Naive thymus-derived CD4-positive, alpha-beta T cell (primary cell): ENCODE data around the gene NR1I2. TPM values are rescaled to one million over a fixed set of nuclear protein-coding genes. Genes with fewer than 3 reads are reported as not detected.

Experiments used
- ATAC-seq: fragments of 150-1000 bp; cut with Tn5 transposase; 2 replicates; pipeline ENCODE4 v1.10.0; 2021; ENCODE audit warnings: mild to moderate bottlenecking, moderate library complexity
- CTCF ChIA-PET: fragments of 350-600 bp; sonication (Branson Sonifier 250); formaldehyde crosslinking; loops from one replicate; lab custom pipeline; 2021; ENCODE audit warnings: antibody characterized with exemption; lab: Charles Lee
- POLR2A ChIA-PET: fragments of 350-600 bp; sonication (Branson Sonifier 250); formaldehyde crosslinking; loops from one replicate; lab custom pipeline; 2021; ENCODE audit warnings: antibody characterized with exemption, inconsistent platforms; lab: Charles Lee
- DNase-seq, 9 donors: peaks; one replicate each; pipeline versions ENCODE4 v3.0.0 to v3.0.0-alpha.2; 2020 to 2022; ENCODE audit warnings: mixed read lengths in 1 of 9
- H3K27ac ChIP-seq: one replicate; pipeline ENCODE4 v1.7.0; 2013; ENCODE audit warnings: mild to moderate bottlenecking, low read depth, low read length, moderate library complexity
- H3K27me3 ChIP-seq, 2 donors: one replicate each; pipeline ENCODE4 v1.7.0; 2013; ENCODE audit warnings: low read length in 2 of 2, mild to moderate bottlenecking in 2 of 2, moderate library complexity in 2 of 2; ENCODE audit not compliant: control insufficient read depth in 2 of 2, insufficient read depth in 2 of 2
- H3K36me3 ChIP-seq, 3 experiments: 1 replicate in 2 of 3; 2 replicates in 1 of 3; pipeline ENCODE4 v1.7.0; 2013; ENCODE audit warnings: low read length in 3 of 3, mild to moderate bottlenecking in 3 of 3, moderate library complexity in 1 of 3; ENCODE audit not compliant: insufficient read depth in 3 of 3, control insufficient read depth in 2 of 3
- H3K4me1 ChIP-seq, 2 donors: one replicate each; pipeline ENCODE4 v1.7.0; 2013; ENCODE audit warnings: low read length in 2 of 2, mild to moderate bottlenecking in 2 of 2, moderate library complexity in 1 of 2; ENCODE audit not compliant: control insufficient read depth in 2 of 2, insufficient read depth in 2 of 2
- H3K4me3 ChIP-seq: 2 replicates; pipeline ENCODE4 v1.7.0; 2013; ENCODE audit warnings: mild to moderate bottlenecking, low read length
- H3K9me3 ChIP-seq, 3 experiments: 1 replicate in 2 of 3; 2 replicates in 1 of 3; pipeline ENCODE4 v1.7.0; 2013; ENCODE audit warnings: low read length in 3 of 3; ENCODE audit not compliant: control insufficient read depth in 2 of 3
- H3K27ac Mint-ChIP-seq, 9 donors: one replicate each; pipeline ENCODE4 v1.8.0; 2020 to 2022; ENCODE audit warnings: mixed read lengths in 9 of 9, mild to moderate bottlenecking in 8 of 9, moderate library complexity in 5 of 9, inconsistent platforms in 2 of 9
- H3K27me3 Mint-ChIP-seq, 5 donors: one replicate each; pipeline ENCODE4 v1.8.0; 2021 to 2022; ENCODE audit warnings: mixed read lengths in 5 of 5, mild to moderate bottlenecking in 1 of 5
- H3K36me3 Mint-ChIP-seq, 5 donors: one replicate each; pipeline ENCODE4 v1.8.0; 2020 to 2022; ENCODE audit warnings: mixed read lengths in 5 of 5, mild to moderate bottlenecking in 3 of 5, inconsistent platforms in 1 of 5
- H3K4me1 Mint-ChIP-seq, 7 donors: one replicate each; pipeline ENCODE4 v1.8.0; 2020 to 2022; ENCODE audit warnings: mixed read lengths in 7 of 7, mild to moderate bottlenecking in 3 of 7, inconsistent platforms in 1 of 7
- H3K4me3 Mint-ChIP-seq, 10 donors: one replicate each; pipeline ENCODE4 v1.8.0; 2020 to 2022; ENCODE audit warnings: mild to moderate bottlenecking in 10 of 10, mixed read lengths in 10 of 10, moderate library complexity in 6 of 10, inconsistent platforms in 2 of 10
- H3K9me3 Mint-ChIP-seq, 11 donors: one replicate each; pipeline ENCODE4 v1.8.0; 2020 to 2022; ENCODE audit warnings: mixed read lengths in 11 of 11, mild to moderate bottlenecking in 4 of 11, inconsistent platforms in 1 of 11, moderate library complexity in 1 of 11
- intact Hi-C, 2 donors: fragments of 100-400 bp; cut with micrococcal nuclease; formaldehyde crosslinking; loops; one replicate each; pipeline ENCODE4 v1.15.1; 2023
- polyA plus RNA-seq, 2 donors: library from polyadenylated mRNA; unstranded; fragments of 300-500 nt; fragmentation: Illumina TruSeq; gene quantifications; one replicate each; pipeline ENCODE4 v1.2.3, GENCODE V29; 2021
- total RNA-seq, 6 experiments: library from RNA in 5 of 6; stranded (reverse) in 5 of 6; gene quantifications; 1 replicate in 5 of 6; 2 replicates in 1 of 6; pipeline ENCODE4 v1.2.3 and lab custom pipeline; 2021 to 2026

NR1I2 gene
- total and polyA plus RNA-seq, 7 experiments from 2014 or later, result 0.22 to 0.62 (median 0.43) TPM; not detected in 1

DNA sequence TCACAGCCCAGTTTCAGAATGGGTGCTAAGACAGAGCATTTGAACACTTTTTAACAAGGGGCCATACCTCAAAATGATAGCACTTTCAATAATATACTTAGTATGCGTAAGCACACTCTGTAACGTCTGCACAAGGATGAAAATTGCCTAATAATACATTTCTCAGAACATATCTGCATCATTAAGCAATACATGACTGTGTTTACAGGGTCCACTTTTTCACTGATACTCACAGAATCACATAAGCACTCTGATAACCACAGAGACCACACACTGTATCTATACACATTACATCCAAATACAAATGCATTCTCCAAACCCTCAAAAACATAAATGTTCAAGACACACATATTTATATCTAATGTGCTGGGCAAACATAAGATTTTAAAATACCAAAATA lies 79.8 kb downstream of the NR1I2 start:
- H3K36me3 Mint-ChIP-seq, result peaks cover 28 to 83% (median 66%) of the 10 kb centered on the region in 5 donors
- H3K27me3 Mint-ChIP-seq, result no peaks in the 10 kb centered on the region
- no peak overlapping the region for H3K4me3 Mint-ChIP-seq
- H3K27me3 ChIP-seq, result no peaks in the 10 kb centered on the region
- intact Hi-C loops, result no loop called here
- ChIA-PET POLR2A (no interaction called here), CTCF (no interaction called here)
- no peak overlapping the region for H3K27ac Mint-ChIP-seq
- H3K36me3 ChIP-seq, result peaks cover 9 to 41% (median 10%) of the 10 kb centered on the region in 3 experiments
- H3K4me1 ChIP-seq, result no peaks in the 10 kb centered on the region
- ATAC-seq, result no peak
- H3K9me3 Mint-ChIP-seq, result peaks cover 0 to 16% (median 5%) of the 10 kb centered on the region in 11 donors
- peaks cover 0 to 10% (median 4%) of the 10 kb centered on the region in 7 donors for H3K4me1 Mint-ChIP-seq
- no peak overlapping the region for H3K27ac ChIP-seq
- no peak for DNase-seq
- no peak overlapping the region for H3K4me3 ChIP-seq
- H3K9me3 ChIP-seq, result no peaks in the 10 kb centered on the region

DNA sequence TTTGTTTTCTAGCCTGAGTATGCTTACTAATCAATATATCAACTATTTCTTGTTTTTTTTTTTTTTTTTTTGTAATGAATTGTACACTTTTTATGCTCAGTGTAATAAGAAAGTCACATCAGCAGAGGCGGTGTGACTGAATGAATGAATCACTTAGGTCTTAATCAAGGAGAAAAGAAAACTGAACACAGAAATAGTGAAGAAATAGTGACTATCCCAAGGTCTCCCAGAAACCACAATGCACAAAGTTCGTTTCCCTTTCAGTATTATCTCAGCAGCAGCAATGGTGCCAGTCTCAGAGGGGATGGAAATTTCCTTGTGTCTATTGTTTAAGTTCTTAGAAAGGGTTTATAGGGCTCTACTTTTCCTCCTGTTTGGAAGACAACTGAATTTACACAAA lies 80.7 kb downstream of the NR1I2 start:
- H3K4me3 Mint-ChIP-seq, result no peak overlapping the region
- peaks cover 9 to 36% (median 10%) of the 10 kb centered on the region in 3 experiments for H3K36me3 ChIP-seq
- intact Hi-C loops, result no loop called here
- H3K27ac Mint-ChIP-seq, result no peak overlapping the region
- H3K4me1 ChIP-seq, result no peaks in the 10 kb centered on the region
- H3K4me3 ChIP-seq, result no peak overlapping the region
- ChIA-PET CTCF (no interaction called here), POLR2A (no interaction called here)
- DNase-seq (no peak), ATAC-seq (no peak)
- peaks cover 0 to 10% (median 5%) of the 10 kb centered on the region in 11 donors for H3K9me3 Mint-ChIP-seq
- H3K9me3 ChIP-seq, result no peaks in the 10 kb centered on the region
- H3K27ac ChIP-seq, result no peak overlapping the region
- peaks cover 0 to 11% (median 2%) of the 10 kb centered on the region in 7 donors for H3K4me1 Mint-ChIP-seq
- H3K27me3 ChIP-seq, result no peaks in the 10 kb centered on the region
- H3K27me3 Mint-ChIP-seq, result no peaks in the 10 kb centered on the region
- H3K36me3 Mint-ChIP-seq, result peaks cover 23 to 78% (median 61%) of the 10 kb centered on the region in 5 donors

DNA sequence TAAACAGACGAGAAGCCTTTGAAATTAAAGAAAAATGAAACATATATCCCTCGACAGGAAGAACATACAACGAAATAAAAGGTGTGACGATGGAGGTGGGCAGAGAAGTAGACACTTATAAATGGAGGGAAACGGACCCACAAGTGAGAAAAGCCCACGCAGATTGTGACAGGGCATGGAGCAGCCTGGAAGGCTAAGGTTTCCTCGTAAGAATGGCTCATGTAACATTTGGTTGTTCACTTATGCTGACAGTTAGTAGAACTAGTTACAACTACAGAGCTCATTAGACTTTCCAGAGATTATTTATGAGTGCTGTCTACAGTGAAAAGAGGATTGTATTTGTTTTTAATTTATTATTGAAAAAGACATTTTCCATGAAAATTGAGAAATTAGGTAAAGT lies 82.6 kb downstream of the NR1I2 start:
- Histone ChIP-seq H3K9me3 (no peaks in the 10 kb centered on the region), H3K36me3 (peaks cover 9 to 28% (median 10%) of the 10 kb centered on the region in 3 experiments), H3K27me3 (no peaks in the 10 kb centered on the region), H3K27ac (no peak overlapping the region), H3K4me1 (no peaks in the 10 kb centered on the region), H3K4me3 (no peak overlapping the region)
- POLR2A ChIA-PET, result no interaction called here
- Mint-ChIP-seq H3K27ac (no peak overlapping the region), H3K36me3 (peaks cover 15 to 75% (median 46%) of the 10 kb centered on the region in 5 donors), H3K27me3 (no peaks in the 10 kb centered on the region), H3K4me3 (no peak overlapping the region), H3K4me1 (peaks cover 0 to 10% (median 4%) of the 10 kb centered on the region in 7 donors), H3K9me3 (peaks cover 0 to 6% (median 0%) of the 10 kb centered on the region in 11 donors)
- intact Hi-C loops, result no loop called here
- DNase-seq (no peak), ATAC-seq (no peak)
- CTCF ChIA-PET, result no interaction called here

Other genes starting within 250 kb of the NR1I2 start
- 10 to 100 TPM in 1 of 5 experiments, 1 to 10 TPM in 1, under 1 TPM in 1, not detected in 2; 0.13 to 15.1 (median 1.2) TPM for gene CD80, start 222.5 kb upstream of the NR1I2 start, total RNA-seq
- not detected for gene CD80, start 222.5 kb upstream of the NR1I2 start, polyA plus RNA-seq
- 1 to 10 TPM in 3 of 5 experiments, under 1 TPM in 2; 0.38 to 6.9 (median 1.3) TPM for gene ADPRH, start 202.6 kb upstream of the NR1I2 start, total RNA-seq
- gene ADPRH, start 202.6 kb upstream of the NR1I2 start, polyA plus RNA-seq, result under 1 TPM; 0.31 to 0.38 TPM
- under 1 TPM in 1 of 5 experiments, not detected in 4; 0.73 TPM for gene PLA1A, start 184.2 kb upstream of the NR1I2 start, total RNA-seq
- not detected for gene PLA1A, start 184.2 kb upstream of the NR1I2 start, polyA plus RNA-seq
- gene POPDC2, start 121.5 kb upstream of the NR1I2 start, total RNA-seq, result 1 to 10 TPM; 2.0 to 6.0 (median 4.4) TPM
- gene POPDC2, start 121.5 kb upstream of the NR1I2 start, polyA plus RNA-seq, result 1 to 10 TPM; 3.9 TPM
- gene COX17, start 104.7 kb upstream of the NR1I2 start, total RNA-seq, result 10 to 100 TPM; 25.6 to 55.0 (median 34.8) TPM
- 10 to 100 TPM; 35.7 to 60.8 TPM for gene COX17, start 104.7 kb upstream of the NR1I2 start, polyA plus RNA-seq
- under 1 TPM in 2 of 5 experiments, not detected in 3; 0.13 to 0.32 TPM for gene CFAP91, start 79.1 kb upstream of the NR1I2 start, total RNA-seq
- gene CFAP91, start 79.1 kb upstream of the NR1I2 start, polyA plus RNA-seq, result under 1 TPM in 1 of 2 donors, not detected in 1; 0.17 TPM